Measurements from ENCODE around the gene SH3BP1.
A peak's percentile ranks its signal among the peaks of the same experiment; 100 is the strongest.
"Not testable (repeated sequence)": the region's sequence is repeated elsewhere in the genome, so short reads cannot be mapped to it uniquely, and the experiment has no call there.

The SH3BP1 gene

DNA sequence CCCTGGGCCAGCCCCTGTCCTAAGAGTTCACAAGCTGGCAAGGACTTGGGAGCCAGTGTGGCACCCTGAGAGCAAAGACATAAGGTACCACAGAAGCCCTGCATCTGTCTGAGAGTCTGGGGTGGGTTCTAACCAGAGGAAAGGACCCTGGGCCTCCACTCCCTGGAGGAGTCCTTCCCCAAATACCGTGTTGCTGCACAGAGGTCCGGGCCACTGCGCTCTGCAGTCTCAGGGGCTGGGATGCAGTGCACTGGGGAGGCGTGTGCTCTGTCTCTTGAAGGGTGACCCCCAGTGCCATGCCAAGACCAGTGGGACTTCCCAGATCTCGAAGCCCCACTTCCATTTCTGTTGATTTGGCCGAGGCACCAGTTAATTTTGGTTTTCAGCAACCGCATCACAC is 4.3 kb upstream of the SH3BP1 start:
- no peak for DNase-seq

- peak; percentile 79 for DNase-seq
Measured at GRCh38 chr22:37636186-37636948, 3.1 kb upstream of the SH3BP1 start.

GRCh38 chr22:37636949-37637273 is 2.6 kb upstream of the SH3BP1 start:
- no peak for DNase-seq

DNA sequence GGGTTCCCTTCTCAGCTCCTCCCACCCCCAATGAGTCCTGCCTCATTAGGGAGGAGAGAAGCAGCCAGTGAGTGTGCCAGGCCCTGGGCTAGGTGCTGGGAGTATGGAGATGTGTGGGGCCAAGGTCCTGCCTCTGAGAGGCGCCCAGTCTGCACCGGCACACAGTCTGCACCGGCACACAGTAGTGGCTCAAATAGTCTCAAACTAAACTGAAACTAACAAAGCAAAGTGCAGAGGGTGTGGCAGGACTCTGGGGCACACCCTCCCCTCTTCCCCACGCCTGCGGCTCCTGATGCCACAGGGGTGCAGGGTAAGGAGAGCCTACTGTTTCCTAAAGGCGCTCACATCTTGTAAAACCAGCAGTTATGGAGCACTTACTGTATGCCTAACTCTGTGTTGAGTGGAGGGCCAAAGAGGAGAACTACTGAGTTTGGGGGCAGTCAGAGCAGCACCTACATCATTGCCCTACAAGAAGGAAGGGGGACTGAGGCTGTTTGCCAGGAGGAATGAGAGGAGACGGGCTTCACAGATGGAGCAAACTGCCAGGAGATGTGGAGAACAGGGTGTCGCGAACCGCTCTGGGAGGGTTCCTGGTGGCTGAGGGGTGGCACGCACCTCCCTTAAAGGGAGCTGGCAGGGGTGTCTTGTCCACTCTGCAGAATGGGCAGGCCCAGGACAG is 939 bp upstream of the SH3BP1 start:
- no peak for DNase-seq

- peak; percentile 33 for DNase-seq
Measured at GRCh38 chr22:37639771-37640590, 512 bp downstream of the SH3BP1 start.

DNA sequence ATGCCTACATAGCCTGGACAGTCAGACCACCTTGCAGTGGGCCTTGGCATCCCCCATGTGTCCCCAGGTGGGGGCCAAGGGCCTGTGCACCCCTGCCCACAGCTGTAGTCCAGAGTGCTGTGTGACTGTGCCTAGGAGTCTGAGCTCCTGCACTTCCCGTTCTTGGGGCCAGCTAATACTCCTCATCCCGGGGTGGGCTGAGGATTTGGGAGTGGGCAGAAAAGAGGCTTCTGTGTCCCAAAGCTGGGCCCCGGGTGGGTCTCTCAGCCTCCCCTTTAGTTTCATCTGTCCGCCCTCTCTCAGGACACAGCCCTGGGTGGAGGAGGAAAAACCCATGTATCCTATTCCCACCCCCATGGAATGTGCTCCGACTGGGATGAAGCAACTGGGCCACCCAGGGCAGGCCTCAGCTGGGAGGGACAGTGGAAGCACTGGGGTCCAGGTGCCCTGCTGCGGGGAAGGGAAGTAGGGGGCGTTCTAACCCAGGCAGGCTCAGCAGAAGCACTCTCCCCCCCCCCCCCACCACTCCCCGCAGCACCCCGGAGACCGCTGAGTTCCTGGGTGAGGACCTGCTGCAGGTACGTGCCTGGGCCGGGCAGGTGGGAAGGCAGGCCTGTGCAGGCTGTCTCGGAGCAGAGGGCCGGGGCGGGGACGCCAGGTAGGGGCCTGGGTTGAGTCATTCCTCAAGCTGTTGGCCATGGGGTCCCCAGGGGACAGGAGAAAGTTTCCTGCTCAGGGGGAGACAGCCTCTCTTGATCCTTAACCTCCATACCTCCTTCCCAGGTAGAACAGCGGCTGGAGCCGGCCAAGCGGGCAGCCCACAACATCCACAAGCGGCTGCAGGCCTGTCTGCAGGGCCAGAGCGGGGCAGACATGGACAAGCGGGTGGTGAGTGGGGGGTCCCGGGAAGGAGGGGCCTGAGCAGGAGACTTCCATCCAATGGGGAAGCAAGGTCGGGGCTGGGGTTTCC is 1.4 kb downstream of the SH3BP1 start:
- DNase-seq: no peak

DNA sequence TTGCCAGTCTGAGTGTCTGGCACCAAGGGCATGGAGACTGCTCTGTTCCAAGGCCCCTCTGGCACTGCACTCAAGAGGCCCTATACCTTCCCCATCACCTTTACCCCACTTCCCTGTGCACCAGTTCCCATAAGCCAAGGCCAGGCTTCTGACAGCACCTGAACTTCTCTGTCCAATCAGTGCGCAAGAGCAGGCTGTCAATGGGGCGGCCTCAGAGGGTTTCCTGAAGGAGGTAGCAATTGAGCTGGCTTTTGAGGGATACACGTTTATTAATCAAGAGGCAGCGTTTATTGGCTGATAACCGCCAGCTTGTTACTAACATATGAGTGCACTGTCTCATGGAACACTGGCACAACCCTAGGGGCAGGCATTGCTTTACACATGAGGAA is 2.1 kb downstream of the SH3BP1 start:
- DNase-seq: no peak

DNA sequence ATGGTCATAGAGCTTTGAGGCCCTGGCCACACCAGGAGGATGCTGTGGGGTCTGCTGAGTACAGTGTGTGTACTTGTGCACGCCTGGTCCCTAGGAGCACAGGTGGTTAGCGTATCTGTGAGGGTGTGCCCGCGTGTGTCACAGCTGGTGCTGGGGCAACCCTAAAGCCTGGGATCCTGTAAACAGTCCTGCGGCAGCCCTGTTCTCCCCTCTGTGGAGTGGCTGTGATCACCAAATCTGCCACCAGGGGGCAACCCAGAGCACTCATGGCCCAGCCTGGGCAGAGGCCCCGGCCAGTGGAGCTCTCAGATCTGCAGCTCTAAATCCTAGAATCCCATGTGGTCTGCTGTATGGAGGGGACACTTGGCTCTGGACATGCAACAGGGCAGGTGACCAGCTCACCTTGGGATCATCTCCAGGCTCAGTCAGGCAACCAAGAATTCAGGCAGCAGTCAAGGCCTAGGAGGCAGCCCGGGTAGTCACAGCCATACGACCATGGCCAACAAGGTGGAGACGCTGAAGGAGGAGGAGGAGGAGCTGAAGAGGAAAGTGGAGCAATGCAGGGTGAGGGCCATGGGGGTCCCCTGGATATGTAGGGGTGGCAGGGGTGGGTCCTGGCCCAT is 3.9 kb downstream of the SH3BP1 start:
- DNase-seq: no peak

- DNase-seq: no peak
Measured at GRCh38 chr22:37647317-37647716, 7.8 kb downstream of the SH3BP1 start.

- DNase-seq: no peak
Measured at GRCh38 chr22:37647928-37648327, 8.5 kb downstream of the SH3BP1 start.

- no peak for DNase-seq
Measured at GRCh38 chr22:37650463-37651136, 11.1 kb downstream of the SH3BP1 start.

- DNase-seq: no peak
Measured at GRCh38 chr22:37654563-37655251, 15.2 kb downstream of the SH3BP1 start.

- no peak for DNase-seq
Measured at GRCh38 chr22:37655252-37655563, 15.7 kb downstream of the SH3BP1 start.

- DNase-seq: not testable (repeated sequence)
Measured at GRCh38 chr22:37656583-37656982, 17.1 kb downstream of the SH3BP1 start.

DNA sequence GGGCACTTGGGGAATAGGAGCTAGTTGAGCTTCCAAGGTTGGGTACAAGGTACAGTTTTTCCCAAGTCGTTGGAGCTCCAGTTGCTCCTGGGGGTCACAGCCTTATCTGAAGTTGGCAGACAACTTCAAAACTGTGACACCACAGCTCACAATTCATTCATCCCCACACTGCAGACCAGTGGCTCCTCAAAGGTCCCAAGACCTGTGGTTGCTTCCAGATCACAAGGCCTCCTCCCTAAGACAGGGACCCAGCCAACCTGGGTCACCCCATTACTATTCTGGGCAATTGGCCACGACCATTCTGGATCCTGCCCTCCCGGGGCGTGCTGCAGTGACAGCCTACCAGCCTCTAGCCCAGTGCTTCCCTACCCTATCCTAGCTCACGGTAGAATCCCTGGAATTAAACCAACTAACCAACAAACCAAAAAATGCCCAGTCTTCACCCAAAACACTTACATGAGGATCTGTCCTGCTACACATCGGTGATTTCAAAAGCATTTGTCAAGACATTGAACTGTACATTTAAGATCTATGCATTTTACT is 18.2 kb downstream of the SH3BP1 start:
- DNase-seq: no peak

- DNase-seq: peak; percentile 98
Measured at GRCh38 chr22:37658133-37659065, 18.9 kb downstream of the SH3BP1 start, which contains the start of gene PDXP. TSS of gene PDXP (plus strand) at chr22:37658723. CDS start at chr22:37658783, 60 bp downstream.

DNA sequence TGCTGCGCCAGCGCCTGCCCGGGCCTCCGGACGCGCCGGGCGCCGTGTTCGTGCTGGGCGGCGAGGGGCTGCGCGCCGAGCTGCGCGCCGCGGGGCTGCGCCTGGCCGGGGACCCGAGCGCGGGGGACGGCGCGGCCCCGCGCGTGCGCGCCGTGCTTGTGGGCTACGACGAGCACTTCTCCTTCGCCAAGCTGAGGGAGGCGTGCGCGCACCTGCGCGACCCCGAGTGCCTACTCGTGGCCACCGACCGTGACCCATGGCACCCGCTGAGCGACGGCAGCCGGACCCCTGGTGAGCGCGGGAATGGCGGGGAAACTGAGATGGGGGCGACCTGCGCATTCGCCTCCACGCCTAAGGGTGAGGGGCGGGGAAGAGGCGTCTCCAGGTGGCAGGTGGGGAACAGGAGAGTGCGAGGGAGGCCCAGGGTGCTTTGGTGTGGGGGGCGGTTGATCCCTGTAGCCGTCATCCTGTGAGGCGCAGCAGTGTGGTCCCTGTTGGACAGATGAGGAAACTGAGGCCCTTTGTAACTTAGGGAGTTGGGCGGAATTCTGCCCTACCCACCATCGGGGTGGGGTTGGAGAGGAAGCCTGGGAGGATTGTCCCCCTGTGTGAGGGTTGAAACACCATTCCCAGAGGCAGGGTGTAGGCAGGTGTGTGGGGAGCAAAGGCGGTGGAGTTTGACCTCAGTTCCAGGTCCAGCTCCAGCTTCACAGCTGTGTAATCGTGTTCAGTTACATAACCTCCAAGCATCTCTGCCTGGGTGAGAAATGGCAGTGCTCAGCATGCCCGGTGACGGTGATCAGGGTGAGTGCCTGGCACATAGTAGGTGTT is 19.8 kb downstream of the SH3BP1 start:
- no peak for DNase-seq

DNA sequence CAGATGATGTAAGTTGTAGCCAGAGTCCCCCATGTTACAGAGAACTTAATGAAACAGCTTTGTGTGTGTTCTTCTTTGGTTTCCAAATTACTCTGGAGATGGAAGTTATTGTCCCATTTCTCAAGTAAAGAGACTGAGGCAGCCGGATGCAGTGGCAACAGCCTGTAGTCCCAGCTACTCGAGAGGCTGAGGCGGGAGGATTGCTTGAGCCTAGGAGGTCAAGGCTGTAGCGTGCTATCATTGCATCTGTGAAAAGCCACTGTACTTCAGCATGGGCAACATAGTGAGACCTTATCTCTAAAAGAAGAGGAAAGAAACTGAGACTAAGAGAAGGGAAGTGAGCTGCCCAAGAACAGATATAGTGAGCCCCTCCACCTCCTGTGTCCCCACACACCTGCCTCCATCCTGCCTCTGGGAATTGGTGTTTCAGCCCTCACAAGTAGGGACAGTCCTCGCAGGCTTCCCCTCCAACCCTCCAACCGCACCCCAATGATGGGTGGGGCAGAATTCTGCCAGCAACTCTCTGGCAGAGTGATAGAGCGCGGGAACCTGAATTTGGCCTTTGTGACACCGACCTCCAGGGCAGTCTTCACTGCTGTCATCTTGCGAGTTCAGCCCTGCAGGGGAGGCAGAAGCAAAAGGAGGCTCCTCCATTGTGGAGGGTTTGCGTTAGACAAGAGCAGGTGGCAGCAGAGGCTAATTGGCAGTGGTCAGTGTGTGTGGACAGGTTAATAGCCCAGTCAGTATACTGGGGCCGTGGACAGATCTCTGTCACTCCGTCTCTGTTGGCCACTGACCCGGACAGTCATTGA is 20.6 kb downstream of the SH3BP1 start:
- no peak for DNase-seq
